GM18520 (cell line): ENCODE data around the gene P3H4.
"Not testable (repeated sequence)": the region's sequence is repeated elsewhere in the genome, so short reads cannot be mapped to it uniquely, and the experiment has no call there.

Source experiments
- ATAC-seq: cut with Tn5 transposase; IDR thresholded peaks from one replicate; pipeline ENCODE4 v1.9.1; 2021; ENCODE audit not compliant: unreplicated experiment

Gene P3H4

DNA sequence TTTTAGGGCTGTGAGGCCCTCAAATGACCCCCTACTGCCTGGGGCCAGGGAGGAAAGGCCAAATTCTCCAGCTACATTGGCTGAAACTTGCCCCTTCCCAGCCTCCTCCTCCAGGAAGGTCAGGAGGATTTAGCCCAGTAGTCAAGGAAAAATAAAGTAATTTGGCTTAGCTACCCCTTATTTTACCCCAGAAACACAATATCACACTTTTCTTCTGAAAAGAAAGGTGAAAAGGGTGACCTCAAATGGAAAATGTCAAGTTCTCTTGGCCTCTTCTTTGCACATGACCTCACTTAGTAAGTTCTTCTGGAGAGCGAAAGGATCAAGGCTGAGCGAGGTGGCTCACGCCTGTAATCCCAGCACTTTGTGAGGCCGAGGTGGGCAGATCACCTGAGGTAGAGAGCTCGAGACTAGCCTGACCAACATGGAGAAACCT, 17.2 kb downstream of the P3H4 start:
- ATAC-seq: no peak

DNA sequence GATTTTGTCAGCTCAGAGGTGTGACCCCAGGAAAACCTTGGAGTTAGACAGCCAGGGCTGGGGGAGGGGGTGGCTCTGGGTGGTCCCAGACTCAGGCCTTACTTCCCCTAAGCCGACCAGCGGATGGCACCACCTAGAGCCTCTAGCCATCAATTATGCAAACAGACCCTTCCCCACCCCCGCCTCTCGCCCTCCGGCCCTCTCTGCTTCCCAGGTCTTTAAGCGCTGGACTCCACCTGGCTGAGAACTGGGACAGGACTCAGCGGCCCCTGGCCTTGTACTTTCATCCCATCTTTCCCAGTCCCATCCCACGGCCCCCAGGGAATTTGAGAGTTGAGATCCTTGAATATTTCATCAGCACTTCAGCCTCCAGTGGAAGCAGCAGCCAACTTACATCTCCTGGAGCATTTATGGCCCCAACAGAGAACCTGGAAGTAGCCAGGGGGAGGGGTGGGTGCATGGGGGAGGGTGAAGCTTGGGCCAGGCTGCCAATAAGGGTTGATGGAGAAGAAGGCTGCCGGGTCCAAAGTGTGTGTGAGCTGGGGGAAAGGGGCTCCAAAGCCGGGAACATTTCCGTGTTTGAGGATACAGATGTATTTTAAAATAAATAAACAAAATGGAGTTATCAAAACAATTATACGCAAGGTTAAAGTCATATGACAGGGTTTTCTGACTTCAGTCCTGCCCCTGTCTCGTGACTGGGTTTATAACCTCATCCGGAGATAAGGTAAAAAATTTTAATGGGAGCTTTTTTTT, 17.8 kb downstream of the P3H4 start:
- ATAC-seq: no peak

DNA sequence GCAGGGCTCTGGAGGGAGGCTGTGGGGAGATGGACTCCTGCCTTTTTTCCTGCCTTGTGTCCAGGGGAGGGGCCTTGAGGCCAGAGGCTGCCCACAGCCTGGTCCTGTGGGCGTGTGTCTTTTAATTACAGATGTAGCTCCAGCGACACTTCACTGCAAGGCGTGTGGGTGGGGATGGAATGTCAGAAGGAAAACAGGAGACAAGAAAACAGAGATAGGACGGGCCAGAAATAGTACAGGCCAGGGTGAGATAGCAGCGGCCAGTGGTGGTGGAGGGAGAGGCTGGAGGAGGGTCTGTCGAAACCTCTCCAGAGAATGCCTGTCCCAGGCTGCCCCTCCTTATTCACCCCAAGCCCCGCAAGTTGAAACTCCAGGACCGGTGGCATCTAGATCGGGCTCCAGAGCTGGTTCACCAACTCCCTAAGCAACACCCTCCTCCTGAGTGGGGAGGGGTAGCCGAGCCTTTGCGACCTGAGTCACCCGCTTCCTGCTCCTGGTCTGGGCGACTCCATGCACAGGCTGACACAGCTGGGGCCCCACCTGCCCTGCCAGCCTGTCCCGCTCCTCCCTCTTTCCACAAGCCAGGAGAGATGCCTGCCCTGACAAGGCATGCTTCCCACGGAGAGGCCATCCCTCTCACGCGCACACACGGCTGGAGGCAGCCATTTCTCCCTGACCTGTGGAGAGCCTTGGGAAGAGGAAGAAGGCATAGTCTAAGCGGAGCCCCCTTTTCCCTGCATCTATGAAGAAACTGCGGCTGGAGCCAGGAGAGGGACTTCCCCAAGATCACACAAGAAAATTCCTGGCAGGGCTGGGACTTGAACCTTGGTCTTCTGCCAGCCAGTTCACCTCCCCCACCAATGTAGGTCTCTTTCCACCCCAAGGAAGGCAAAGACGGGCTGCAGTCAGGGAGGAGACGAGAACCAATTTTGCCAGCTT, 18.6 kb downstream of the P3H4 start:
- no peak for ATAC-seq

DNA sequence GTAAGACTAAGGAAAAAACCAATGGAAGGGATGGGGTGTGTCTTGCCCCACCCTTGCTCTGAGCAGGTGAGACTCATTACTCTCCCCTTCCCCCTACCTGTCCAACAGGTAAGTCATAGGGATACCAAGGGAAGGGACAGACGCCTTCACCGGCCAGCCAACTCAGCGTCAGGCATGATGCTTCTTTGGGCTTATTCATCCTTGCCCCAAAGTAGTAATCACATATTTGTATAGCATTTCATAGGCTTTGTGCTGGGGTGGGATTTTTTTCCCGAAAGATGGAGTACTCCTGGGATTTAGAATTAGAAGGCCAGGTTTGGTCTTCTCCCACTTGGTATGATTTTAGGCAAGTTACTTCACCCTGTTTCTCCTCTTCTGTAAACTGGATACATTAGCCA, 24.7 kb downstream of the P3H4 start:
- ATAC-seq: no peak

DNA sequence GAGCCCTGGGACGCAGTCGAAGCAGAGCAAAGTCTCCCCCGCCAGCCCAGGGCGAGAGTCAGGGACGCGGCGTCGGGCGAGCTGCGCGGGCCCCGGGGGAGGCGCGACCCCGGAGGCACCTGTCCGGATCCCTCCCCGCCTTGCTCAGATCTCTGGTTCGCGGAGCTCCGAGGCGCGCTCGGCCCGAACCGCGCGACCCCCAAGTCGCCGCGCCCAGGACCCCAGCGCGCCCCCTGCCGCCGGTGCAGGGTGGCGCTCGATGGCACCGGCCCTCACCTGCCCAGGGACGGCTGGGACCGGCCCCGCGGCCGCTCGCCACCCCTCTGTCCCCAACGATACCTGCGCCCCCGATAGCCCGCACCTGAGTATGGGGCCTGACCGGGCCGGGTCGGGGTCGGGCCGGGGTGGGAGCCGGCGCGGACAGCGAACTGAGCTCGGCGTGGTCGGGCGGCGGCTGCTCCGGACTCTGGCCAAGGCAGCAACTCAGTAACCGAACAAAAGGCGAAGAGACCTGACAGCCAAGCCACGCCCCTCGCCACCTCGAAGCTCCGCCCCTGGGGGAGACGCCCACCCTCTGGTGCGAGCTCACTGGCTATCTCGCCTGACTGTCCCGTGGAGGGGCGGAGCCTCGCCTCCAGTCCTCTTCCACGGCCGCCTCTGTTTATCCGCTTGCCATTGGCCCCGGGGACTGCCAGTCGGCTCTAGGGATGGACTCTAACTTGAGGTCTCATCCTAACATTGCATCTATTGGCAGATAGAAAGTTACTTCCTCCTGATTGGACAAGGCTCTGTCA, 25.3 kb downstream of the P3H4 start, which contains the start of gene JUP:
Gene JUP (minus strand): TSS at position 485 of the 794 bp plus-strand sequence. CDS start 14,857 bp downstream, outside the sequence.
- ATAC-seq: no peak

DNA sequence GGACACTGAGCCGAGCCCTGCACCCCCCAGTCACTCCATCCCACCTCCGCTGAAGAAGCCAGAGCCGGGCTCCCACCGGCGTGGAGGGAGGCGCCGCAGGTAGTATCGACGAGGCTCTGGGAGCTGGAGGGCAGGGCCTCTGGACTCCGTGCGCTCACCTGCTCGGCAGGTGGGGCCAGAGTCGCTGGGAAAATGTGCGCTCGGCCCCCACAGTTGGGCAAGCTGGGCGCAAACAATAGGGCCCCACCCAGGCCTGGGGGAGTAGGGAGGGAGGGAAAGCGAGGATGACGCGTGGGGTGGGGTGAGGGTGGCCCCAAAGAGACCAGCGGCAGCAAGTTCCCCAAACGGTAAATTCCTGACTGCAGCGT, 25.9 kb downstream of the P3H4 start:
- no peak for ATAC-seq

DNA sequence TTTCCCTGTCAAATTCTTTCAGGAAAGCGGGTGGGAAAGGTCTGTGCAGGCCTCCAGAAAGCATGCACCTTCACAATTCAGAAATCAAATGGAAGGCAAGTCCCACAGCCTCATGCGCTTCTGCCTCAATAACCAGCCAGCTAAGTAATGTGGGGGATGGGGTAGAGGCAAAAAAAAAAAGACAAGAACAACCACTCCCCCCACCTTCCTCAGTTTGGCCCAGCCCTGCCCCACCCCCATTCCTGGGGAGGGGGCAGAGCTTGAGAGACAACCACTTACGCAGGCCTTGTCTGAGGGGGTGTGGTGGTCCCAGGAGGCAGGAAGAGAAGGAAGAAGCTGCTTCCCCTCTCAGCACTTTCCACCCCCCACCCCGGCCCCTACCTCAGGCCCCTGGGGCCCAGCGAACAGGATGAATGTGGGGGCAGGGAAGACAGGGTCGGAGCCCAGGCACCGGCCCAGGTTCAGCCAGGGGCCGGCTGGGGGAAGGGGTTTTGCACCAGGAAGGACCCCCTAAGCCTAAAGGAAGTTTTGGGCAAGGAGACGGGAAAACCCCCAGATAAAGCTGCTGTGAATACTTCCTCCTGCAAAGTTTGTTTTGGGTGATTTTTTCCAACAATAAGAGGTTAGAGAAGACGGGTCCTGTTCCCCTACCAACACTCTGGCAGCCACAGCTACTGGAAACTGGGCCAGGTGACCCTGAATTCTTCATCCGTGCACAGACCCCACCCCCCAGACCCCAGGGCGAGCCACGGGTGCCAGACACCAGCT, 26.5 kb downstream of the P3H4 start:
- ATAC-seq: no peak

DNA sequence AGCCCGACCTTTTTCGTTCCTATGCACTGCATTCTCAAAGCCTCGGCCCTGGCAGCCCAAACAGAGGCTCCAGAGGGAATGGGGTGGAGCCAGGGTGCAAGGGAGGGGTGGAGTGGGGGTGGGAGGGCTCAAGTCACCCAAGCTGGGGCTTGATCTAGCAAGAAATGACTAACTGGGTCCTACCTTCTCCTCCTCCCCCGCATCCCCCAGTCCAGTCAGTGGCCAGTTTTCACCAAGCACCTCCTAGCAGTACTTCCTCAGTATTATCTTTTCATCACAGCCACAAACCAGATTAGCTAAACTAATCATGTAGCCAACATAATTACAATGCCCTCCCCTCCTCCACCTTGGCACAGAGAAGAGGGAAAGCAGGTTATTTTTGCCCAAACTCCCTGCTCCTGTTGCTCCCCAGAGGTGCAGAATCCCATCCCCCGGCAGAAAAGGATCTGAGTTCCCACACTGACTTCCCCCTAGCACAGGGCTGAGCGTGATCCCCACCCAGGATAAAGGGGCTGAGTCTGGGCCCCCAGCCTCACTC, 27.5 kb downstream of the P3H4 start:
- ATAC-seq: no peak

DNA sequence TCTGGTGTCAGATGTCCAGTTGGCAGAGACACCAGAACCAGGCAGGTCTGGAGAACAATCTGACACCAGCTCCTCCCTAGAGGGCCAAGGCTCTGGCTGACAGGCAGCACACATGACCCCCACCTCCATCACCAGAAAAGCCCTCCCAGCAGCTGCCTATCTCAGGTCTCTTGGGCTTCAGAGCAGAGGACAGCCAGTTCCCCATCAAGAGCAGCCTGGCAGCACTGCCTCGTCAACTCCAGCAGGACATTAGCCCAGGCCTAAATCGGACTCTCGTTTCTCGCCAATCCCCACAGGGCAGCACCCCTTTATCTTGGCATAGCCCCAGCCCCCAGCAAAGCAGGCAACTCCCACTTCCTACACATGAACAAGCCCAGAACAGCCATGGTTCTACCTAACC, 29.6 kb downstream of the P3H4 start:
- ATAC-seq: no peak

DNA sequence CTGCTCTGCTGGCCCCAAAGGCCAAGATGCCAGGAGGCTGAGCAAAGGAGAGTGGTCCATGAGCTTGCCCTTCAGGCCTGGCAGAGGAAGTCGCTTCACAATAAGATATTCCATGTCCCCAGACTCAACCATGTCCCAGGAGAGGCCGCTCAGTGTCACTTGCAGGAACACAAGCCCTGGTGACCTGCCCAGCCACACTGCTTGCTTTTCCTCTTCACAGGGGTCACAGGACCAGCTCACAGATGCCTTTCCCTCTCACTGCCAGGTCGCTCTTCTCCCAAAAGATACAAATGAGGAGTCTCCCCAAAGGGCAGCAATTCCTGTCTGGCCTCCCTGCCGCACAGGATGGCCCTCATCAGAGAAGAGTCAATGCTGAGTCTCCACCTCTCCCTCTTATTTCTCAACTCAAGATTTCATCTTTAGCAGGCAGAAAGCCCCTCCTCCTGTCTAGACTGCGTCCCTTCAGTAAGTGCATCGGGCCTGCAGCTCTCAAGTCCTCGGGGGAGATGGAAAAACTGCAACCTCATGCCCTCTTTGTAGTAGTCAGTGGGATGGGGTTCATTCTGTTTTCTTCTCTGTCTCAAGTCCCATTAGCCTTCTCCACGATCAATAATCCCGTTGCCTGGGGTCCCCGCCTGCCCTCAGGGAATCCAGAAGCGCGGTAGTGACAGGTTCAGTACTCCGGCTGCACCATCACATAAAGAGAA, 30.2 kb downstream of the P3H4 start:
- no peak for ATAC-seq

DNA sequence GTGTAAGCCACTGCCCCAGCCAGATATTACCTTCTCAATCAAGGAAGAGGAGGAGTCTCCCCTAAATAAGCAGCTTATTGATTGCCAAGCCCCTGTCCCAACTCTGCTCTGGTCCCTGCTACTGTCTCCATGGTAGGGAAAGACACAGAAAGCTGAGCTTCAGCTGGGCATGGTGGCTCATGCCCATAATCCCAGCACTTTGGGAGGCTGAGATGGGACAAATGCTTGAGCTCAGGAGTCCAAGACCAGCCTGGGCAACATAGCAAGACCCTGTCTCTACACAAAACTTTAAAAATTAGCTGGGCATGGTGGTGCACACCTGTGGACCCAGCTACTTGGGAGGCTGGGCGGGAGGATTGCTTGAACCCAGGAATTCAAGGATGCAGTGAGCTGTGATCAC, 31.8 kb downstream of the P3H4 start:
- ATAC-seq: no peak

DNA sequence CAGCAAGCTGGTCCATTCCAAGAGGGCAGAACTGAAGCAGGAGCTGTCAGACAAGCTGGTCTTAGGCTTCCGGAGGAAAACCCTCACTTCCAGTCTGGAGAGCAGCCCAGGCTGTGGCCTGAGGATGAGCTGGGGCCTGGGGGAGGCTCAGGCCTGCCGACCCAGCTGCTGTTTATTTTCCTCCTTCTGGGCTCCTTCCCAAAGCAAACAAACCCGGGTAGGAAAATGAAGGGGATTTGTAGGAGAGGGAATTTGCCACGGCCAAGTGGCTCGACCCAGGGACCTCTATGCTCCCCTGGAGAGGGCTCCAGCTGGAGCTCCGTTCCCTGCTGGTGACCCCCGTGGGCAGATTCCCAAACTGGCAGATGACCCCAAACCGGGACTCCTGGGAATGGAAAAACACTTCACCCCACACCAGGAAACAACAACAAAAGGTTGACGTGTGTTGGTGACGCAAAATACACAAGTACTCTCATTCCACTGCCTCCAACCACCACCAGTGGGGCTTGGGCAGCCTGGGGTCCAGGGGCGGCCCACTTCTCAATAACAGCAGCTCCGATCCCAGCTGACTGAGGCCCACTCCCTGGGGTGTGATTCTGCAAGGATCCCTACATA, 34.1 kb downstream of the P3H4 start:
- no peak for ATAC-seq

DNA sequence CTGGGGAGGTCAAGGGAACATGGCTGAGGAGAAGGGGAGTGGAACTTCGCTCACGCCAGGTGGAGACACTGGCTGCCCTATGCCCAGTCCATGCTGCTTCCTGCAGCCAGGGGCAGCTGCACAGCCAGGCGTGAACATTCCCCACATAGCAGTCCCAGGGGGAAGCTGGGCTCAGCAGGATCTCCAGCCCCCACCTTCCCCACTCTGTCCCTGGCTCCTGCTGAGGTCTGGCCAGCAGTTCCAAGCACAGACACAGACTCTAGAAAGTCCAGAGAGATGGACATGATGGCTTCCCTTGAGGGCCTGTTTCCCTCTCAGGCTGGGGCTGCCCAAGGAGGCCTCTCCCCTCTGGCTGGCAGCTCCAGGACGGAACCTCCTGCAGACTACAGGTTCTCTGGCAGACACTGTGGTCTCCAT, 34.6 kb downstream of the P3H4 start:
- ATAC-seq: no peak

DNA sequence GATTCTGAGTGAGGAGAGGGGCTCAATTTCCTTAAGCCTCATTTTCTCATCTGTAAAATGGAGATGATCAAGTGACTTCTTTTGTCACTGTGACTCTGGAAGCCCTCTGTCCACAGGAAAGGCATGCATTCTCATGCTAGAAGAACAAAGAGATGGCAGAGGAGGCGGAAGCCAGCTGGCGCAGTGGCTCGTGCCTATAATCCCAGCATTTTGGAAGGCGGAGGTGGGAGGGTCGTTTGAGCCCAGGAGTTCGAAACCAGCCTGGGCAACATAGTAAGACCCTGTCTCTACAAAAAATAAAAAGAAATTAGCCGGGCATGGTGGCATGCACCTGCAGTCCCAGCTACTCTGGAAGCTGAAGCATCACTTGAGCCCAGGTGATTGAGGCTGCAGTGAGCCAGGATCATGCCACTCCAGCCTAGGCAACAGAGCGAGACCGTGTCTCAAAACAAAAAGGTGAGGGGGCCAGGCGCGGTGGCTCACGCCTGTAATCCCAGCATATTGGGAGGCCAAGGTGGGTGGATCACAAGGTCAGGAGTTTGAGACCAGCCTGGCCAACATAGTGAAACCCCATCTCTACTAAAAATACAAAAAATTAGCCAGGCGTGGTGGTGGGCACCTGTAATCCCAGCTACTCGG, 35.4 kb downstream of the P3H4 start:
- not testable (repeated sequence) for ATAC-seq

DNA sequence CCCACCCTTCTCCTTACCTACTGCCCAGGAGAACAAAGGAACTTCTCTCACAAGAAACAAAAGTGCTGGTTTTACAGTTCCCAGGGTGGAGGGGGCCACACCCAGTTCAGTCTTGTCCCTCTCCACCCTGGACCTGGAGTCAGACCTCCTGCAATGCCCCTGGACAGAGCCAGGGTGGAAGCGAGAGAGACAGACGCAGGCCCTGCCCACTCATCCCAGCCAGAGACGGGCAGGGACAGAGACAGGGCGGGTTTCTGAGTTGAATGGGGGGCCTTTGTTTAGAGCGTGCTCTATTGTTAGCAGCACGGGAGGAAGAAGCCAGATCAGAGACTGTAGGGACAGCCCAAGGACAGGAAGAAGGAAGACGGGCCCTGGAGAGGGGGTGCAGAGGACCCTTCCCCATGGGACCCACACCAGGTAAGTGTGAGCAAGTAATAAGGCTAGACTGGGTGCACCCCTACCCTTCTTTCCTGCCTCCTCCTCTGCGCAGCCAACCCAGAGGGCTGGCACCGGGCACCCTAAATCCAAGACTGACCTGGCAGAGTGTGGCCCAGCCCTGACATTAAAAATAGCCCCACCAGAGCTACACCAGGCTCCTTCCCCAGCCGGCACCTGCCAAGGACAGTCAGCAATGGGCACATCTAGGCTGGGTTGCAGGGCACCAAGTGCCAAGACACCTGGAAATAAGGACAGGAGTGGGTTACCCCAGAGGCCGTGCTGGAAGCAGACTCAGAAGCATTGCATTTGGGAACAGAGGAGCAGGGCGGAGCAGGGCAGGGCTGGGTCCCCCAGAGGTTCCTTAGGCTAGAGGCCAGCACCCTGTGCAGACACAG, 36.1 kb downstream of the P3H4 start:
- no peak for ATAC-seq

DNA sequence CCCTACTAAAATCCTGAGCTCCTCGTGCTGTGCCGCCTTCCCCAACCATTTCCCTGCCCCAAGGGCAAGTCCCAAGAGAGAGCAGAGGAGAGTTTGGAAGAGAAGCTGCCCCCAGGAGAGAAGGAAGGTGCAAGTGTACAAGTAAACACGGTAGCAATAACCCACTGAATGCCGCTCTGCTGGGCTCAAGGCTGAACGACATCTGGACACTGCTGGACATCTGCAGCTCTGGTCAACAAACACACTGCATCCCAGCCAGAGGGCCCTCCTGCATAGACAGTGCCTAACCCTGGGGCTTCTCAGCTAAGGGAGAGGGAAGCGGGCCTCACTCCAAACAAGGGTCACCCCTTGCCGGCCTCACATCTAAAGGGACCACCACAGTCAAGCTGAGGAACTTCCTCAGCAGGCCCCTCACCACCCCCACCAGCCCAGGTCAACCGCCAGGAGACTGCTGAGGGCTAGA, 38.0 kb downstream of the P3H4 start:
- no peak for ATAC-seq

DNA sequence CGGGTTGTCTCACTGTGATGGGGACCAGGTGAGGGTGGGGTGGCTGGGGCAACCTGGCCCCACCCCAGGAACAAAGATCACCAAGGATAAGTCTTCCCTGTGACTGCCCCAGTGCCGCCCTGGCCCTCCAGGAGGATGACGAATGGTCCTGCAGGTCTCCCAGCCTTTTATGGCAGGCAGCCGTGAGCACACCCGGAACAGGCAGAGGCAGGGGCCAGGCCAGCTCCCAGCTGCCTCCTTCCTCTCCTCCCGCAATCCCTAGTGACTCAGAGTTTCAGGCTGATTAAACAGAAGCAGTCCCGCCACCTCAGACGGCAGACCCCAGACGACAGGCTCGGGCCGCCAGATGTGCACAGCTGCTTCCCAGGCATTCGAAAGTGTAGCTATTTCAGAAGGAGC, 38.6 kb downstream of the P3H4 start:
- no peak for ATAC-seq
